Measurements from ENCODE around the gene NHLRC2.
"Not testable (repeated sequence)": the region's sequence is repeated elsewhere in the genome, so short reads cannot be mapped to it uniquely, and the experiment has no call there.

The NHLRC2 gene

DNA sequence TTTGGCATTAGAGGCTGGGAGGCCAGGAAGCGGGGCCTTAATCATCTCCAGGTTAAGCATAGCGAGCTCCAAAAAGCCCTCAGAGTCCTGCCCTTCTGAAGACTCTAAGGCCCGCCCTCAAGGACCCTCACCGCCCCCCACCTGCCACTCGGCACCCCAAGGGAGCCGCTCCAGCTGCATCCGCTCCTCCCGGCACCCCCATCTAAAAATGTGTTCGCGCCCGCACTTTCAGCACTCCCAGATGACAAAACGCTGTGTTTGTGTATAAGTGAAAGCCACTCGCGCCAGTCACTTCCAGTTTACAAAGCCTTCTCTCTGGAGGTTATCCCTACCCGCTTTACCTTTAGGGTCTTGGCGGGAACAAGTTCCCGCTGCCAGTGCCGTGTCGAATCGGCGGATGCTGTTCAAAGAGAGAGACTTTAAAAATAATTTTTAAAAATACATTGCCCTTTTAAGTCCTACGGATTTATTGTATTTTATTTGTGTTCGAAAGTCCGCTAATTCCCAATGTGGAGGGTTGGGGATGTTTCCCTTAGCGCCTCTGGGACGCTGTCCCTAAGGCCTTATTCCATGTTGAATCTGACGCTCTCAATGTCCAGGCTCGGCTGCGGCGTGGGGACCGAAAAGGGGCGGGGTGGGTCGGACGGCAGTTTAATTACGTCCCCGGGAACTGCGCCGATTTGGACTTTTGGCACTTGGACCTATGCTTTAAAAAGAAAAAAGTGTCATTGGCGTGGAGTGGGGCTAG lies at the start of gene NHLRC2, which contains the start of gene DCLRE1A:
Gene NHLRC2 (plus strand): TSS at position 649 of the 748 bp plus-strand sequence. CDS start 212 bp downstream, outside the sequence.
Gene DCLRE1A (minus strand): TSS at position 70 of the 748 bp plus-strand sequence. CDS start 900 bp downstream, outside the sequence.
- DNase-seq: peak; percentile 47

- no peak for DNase-seq
These were observed 48.0 kb upstream of the NHLRC2 start for GRCh38 chr10:113806503-113806902.

- DNase-seq: no peak
These were observed 46.3 kb upstream of the NHLRC2 start for GRCh38 chr10:113808168-113808567.

GRCh38 chr10:113814700-113815099 lies 39.8 kb upstream of the NHLRC2 start:
- not testable (repeated sequence) for DNase-seq

GRCh38 chr10:113819989-113820388 lies 34.5 kb upstream of the NHLRC2 start:
- no peak for DNase-seq

- no peak for DNase-seq
These were observed 34.0 kb upstream of the NHLRC2 start for GRCh38 chr10:113820507-113820906.

DNA sequence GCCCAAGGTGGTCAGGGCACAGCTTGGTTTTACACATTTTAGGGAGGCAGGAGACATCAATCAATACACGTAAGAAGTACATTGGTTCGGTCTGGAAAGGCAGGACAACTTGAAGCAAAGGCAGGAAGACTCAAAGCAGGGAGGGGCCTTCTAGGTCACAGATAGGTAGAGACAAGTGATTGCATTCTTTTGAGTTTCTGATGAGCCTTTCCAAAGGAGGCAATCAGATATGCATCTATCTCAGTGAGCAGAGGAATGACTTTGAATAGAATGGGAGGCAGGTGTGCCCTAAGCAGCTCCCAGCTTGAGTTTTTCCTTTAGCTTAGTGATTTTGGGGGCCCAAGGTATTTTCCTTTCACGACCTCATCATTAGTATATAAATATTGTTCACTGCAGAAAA lies 33.2 kb upstream of the NHLRC2 start:
- not testable (repeated sequence) for DNase-seq

- no peak for DNase-seq
These were observed 32.3 kb upstream of the NHLRC2 start for GRCh38 chr10:113822174-113822573.

DNA sequence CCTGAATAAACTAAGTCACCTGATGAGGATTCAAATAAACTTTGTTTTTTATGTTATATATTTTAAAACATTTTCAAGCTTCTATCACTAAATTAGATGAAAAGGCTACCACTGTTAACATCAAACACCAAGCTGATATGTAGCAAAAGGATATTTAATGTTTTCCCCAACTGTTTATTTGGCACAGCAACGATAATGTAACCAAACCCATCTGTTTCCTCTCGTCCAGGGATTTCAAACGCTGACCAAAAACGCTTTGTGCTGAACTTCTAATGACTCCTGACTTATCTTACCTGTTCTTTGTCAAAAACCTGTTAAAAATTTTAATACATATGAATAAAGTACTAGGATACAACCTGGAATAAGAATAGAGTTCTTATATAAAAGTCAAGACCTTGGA lies 31.1 kb upstream of the NHLRC2 start:
- DNase-seq: no peak

DNA sequence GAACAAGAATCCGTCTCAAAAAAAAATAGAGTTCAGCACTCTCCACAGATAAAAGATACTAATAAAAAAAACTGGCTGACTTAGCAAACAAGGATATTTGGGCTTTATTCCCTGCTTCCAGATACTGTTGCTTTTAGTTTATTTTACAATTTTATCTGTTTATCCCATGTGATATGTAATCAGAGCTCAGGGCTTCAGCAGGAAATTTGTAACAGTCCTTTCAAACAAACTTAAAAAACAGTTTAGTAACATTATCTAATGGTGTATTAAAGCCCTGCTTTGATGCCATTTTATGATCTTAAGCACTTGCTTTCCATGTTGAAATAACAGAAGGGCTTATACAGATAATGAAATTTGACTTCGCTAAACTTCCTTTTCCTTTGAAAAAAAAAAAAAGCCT lies 28.7 kb upstream of the NHLRC2 start:
- no peak for DNase-seq

DNA sequence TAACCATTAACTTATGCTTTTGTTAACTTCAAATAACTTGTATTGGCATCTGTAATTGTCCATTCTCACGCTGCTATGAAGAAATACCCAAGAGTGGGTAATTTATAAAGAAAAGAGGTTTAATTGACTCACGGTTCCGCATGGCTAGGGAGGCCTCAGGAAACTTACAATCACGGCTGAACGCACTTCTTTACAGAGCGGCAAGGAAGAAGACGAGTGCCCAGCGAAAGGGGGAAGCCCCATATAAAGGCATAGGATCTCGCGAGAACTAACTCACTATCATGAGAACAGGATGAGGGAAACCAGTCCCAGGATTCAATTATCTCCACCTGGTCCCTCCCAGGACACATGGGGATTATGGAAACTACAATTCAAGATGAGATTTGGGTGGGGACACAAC lies 25.9 kb upstream of the NHLRC2 start:
- DNase-seq: not testable (repeated sequence)

DNA sequence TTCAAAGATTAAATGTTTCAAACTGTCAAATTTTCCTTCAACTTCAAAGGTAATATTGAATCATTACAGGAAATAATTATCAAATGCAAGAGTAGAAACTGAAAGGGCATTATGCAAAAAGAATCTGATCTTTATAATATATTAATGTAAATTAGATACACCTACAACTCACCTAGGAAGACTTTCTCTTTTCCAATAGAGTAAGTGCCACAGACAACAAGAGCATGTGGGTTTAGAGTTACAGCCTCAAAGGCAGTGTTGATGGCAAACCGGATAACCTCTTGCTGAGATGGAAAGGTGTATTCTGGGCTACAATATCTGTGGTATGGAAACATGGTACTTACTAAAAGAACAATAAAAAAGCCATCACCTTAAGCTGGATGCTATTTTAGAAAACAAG lies 12.3 kb upstream of the NHLRC2 start:
- no peak for DNase-seq

DNA sequence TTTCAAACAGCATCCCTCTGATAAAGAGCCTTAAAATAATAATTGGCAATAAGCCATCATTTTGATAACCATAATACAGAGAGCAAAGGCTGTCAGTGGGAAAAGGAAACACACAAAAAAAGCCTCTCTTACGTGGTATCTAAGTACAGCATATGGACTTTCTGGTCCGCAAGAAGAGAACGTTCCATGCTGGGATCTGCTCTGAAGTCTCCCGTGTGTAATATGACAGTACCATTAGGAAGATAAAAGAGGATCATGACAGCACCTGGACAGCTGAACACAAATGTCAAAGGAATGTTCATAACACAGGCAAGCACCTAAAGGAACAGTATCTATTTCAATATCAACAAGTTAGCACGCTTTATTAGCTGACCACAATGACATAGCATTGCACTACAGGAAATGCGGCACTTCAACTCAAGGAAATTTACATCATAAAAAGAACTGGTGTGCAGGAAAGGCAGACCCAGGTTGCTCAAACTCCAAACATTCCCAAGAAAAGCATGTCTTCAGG lies 10.4 kb upstream of the NHLRC2 start:
- DNase-seq: no peak

- no peak for DNase-seq
These were observed 8.4 kb upstream of the NHLRC2 start for GRCh38 chr10:113846036-113846435.

DNA sequence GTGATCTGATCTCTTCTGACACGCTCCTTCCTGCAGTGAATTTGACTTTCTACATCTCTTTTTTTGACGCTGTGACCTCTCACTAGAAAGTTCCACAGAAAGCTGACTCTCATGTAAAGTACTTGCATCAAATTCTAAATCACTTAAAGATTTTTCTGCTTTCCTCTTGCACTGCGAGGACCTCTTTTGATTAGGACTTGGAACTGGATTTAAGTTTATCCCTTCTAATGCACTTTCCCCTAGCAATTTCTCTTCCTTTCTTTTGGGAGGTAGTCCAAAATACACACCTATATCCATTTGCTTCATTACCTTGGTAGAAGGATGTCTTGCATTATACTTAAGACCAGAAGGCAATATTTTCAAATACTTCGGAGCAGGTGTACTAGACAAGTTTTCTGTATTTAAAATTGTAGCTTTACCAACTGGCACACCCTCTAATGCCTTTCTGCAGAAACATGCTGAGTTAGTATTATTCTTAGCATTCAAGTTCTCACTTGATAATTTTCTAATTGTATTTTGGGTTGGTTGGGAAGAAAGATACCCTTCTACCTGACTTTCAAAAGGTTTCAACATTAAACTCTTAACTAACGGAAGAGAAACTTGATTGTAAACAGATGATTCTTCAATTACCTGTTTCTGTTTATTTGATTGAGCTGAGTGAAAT lies 5.2 kb upstream of the NHLRC2 start:
- no peak for DNase-seq

- no peak for DNase-seq
These were observed 4.5 kb upstream of the NHLRC2 start for GRCh38 chr10:113849946-113850345.

DNA sequence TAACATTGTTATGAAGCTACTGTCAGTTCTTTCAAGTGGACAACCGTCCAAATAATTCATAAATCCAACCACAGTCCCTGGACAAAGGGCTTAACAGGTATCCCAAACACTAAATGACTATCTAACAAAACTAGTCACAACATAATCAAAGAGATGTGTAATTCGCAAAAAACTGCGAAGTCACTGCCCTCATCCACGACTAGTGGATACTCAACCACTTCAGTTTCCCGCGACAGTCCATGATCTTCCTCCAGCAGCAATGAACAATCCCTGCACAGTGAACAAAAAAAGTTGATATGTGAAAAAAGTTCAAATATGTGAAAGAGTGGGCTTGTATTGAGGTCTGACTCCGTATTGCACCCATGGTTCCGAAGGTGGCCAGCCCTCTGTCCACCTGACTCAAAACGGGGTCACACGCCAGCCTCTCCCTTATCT lies 866 bp upstream of the NHLRC2 start:
- DNase-seq: no peak

DNA sequence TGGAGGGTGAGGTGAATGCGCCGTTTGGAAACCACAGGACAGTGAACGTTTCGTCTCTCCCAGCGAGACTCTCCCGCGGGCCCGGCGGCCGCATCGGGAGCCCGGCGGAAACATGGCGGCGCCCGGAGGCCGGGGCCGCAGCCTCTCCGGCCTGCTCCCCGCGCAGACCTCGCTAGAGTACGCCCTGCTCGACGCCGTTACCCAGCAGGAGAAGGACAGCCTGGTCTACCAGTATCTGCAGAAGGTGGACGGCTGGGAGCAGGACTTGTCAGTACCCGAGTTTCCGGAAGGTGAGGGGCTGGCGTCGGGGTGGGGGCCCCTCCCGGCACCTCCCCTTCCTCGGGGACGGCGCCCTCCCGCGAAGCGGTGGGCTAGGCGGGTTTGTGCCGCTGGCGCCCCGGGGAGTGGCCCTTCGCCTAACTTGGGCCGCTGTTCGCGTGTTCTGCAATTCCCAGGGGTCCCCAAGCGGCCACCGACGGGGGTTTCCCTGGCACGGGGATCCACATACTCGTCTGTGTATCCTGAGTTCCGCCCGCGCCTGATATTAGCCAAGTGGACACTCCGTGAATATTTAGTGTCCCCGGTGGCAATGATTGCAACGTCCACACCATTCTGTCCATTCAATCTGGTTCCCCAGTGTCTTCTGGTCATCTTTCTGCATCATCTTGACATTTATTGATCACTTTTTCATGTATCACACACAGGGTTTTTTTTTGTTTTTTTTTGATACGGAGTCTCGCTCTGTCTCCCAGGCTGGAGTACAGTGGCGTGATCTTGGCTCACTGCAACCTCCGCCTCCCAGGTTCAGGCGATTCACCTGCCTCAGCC lies 514 bp downstream of the NHLRC2 start:
- peak; percentile 45 for DNase-seq

DNA sequence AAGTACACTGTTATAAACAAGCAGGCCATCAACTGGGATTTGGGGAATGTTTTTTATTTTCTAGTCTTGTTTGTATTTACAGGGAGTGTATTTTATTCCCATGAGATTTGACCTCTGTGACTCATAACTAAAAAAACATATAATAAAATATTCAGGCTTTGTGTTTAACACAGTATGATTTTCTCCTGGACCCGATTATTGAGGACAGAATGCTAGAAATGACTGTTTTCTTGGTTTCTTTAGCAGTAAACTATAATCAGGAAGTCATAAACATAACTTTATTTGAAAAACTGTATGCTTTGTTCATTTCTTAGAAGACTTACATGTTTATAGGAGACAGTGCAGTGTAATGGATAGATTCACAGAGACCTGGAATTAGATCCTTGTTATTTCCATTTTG lies 2.1 kb downstream of the NHLRC2 start:
- no peak for DNase-seq

- DNase-seq: no peak
These were observed 2.7 kb downstream of the NHLRC2 start for GRCh38 chr10:113857210-113857609.

GRCh38 chr10:113858541-113858940 lies 4.1 kb downstream of the NHLRC2 start:
- DNase-seq: no peak

- DNase-seq: no peak
These were observed 4.8 kb downstream of the NHLRC2 start for GRCh38 chr10:113859261-113859660.

DNA sequence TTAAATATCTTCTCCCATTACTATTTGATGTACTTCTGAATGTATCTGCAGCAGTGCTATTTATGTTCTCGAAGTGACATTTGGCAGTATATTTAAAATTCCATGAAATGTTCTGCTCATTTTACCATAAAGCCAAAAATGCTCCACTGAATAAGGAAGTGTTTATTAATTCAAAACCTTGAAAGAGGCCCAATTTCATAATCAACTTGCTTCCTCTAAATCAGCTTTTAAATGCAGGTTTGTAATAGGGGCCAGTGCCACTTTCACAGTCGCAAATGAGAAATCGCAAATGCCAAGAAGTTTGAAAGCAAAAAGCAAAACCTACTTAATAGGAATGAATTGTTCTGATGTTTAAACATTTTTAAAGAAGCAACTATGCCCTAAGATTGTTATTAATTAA lies 11.4 kb downstream of the NHLRC2 start:
- DNase-seq: no peak
